Measurements from ENCODE around the gene CRISP2. TPM values are rescaled to one million over a fixed set of nuclear protein-coding genes. Genes with fewer than 3 reads are reported as not detected.
"Not testable (repeated sequence)": the region's sequence is repeated elsewhere in the genome, so short reads cannot be mapped to it uniquely, and the experiment has no call there.

Gene CRISP2
- total RNA-seq, 4 donors from 2014 or later = not detected

- Histone ChIP-seq H3K9me3 (no peaks in the 10 kb centered on the region), H3K27me3 (no peaks in the 10 kb centered on the region), H3K36me3 (no peaks in the 10 kb centered on the region), H3K4me3 (no peak overlapping the region), H3K27ac (replicated peaks in 1 of 4) (no peak overlapping the region), H3K4me1 (no peaks in the 10 kb centered on the region)
- TF ChIP-seq POLR2AphosphoS5 (IDR thresholded peaks at IDR 0.05) = no peak
- TF ChIP-seq CTCF (IDR thresholded peaks at IDR 0.05) = no peak
- no peak for TF ChIP-seq POLR2A (IDR thresholded peaks at IDR 0.05; ENCODE audit: low read depth)
- TF ChIP-seq EP300 (IDR thresholded peaks at IDR 0.05) = no peak
- no peak for DNase-seq (ENCODE audit: extremely low spot score)
- intact Hi-C loops (cut with DNase I) = no loop called here
- 72% methylated on average over 3 of the region's 3 CpGs for WGBS
Measured at GRCh38 chr6:49664817-49665216, 48.5 kb downstream of the CRISP2 start.

GRCh38 chr6:49664054-49664453 is 49.3 kb downstream of the CRISP2 start:
- H3K27me3 ChIP-seq; H3K9me3 ChIP-seq; H3K4me1 ChIP-seq; H3K36me3 ChIP-seq; H3K4me3 ChIP-seq; DNase-seq (ENCODE audit: extremely low spot score); intact Hi-C loops (cut with DNase I); H3K27ac ChIP-seq (replicated peaks in 1 of 4): not testable (repeated sequence)
- 90% methylated on average over 1 of the region's 1 CpG for WGBS

GRCh38 chr6:49662892-49663261 is 50.5 kb downstream of the CRISP2 start:
- Histone ChIP-seq H3K9me3 (no peaks in the 10 kb centered on the region), H3K36me3 (no peaks in the 10 kb centered on the region), H3K27me3 (no peaks in the 10 kb centered on the region), H3K4me1 (no peaks in the 10 kb centered on the region), H3K4me3 (no peak overlapping the region), H3K27ac (replicated peaks in 1 of 4) (no peak overlapping the region)
- TF ChIP-seq EP300 (IDR thresholded peaks at IDR 0.05) (no peak), POLR2AphosphoS5 (IDR thresholded peaks at IDR 0.05) (no peak), CTCF (IDR thresholded peaks at IDR 0.05) (no peak), POLR2A (IDR thresholded peaks at IDR 0.05; ENCODE audit: low read depth) (no peak)
- 50% methylated on average over 1 of the region's 1 CpG for WGBS
- no peak for DNase-seq (ENCODE audit: extremely low spot score)
- intact Hi-C loops (cut with DNase I) = no loop called here

GRCh38 chr6:49662231-49662891 is 51.0 kb downstream of the CRISP2 start:
- Histone ChIP-seq H3K4me3 (no peak overlapping the region), H3K4me1 (no peaks in the 10 kb centered on the region), H3K36me3 (no peaks in the 10 kb centered on the region), H3K27me3 (no peaks in the 10 kb centered on the region), H3K27ac (replicated peaks in 1 of 4) (no peak overlapping the region), H3K9me3 (no peaks in the 10 kb centered on the region)
- TF ChIP-seq EP300 (IDR thresholded peaks at IDR 0.05) (no peak), POLR2AphosphoS5 (IDR thresholded peaks at IDR 0.05) (no peak), POLR2A (IDR thresholded peaks at IDR 0.05; ENCODE audit: low read depth) (no peak), CTCF (IDR thresholded peaks at IDR 0.05) (no peak)
- no peak for DNase-seq (ENCODE audit: extremely low spot score)
- WGBS = 78% methylated on average over 1 of the region's 1 CpG
- intact Hi-C loops (cut with DNase I) = no loop called here

- TF ChIP-seq CTCF (IDR thresholded peaks at IDR 0.05) = no peak
- no peak for TF ChIP-seq POLR2A (IDR thresholded peaks at IDR 0.05; ENCODE audit: low read depth)
- TF ChIP-seq POLR2AphosphoS5 (IDR thresholded peaks at IDR 0.05) = no peak
- no peak for TF ChIP-seq EP300 (IDR thresholded peaks at IDR 0.05)
- Histone ChIP-seq H3K27ac (replicated peaks in 1 of 4) (no peak overlapping the region), H3K4me1 (no peaks in the 10 kb centered on the region), H3K4me3 (no peak overlapping the region), H3K27me3 (no peaks in the 10 kb centered on the region), H3K9me3 (no peaks in the 10 kb centered on the region), H3K36me3 (no peaks in the 10 kb centered on the region)
- no peak for DNase-seq (ENCODE audit: extremely low spot score)
- intact Hi-C loops (cut with DNase I) = no loop called here
- 93% methylated on average over 1 of the region's 1 CpG for WGBS
Measured at GRCh38 chr6:49653942-49654341, 59.4 kb downstream of the CRISP2 start.
